Mucosa of rectum (tissue), 2 donors: ENCODE data around the gene SLAMF7.

Experiments
- H3K27ac ChIP-seq, 2 donors: one replicate each; pipeline ENCODE4 v1.7.0; 2013; ENCODE audit warnings: inconsistent platforms in 2 of 2, low read depth in 2 of 2, low read length in 2 of 2
- H3K27me3 ChIP-seq, 2 donors: one replicate each; pipeline ENCODE4 v1.7.0; 2013; ENCODE audit warnings: low read length in 2 of 2; ENCODE audit not compliant: control insufficient read depth in 2 of 2, insufficient read depth in 2 of 2
- H3K36me3 ChIP-seq, 2 donors: one replicate each; pipeline ENCODE4 v1.7.0; 2013; ENCODE audit warnings: low read length in 2 of 2; ENCODE audit not compliant: control insufficient read depth in 2 of 2, insufficient read depth in 2 of 2
- H3K4me1 ChIP-seq, 2 donors: one replicate each; pipeline ENCODE4 v1.7.0; 2013; ENCODE audit warnings: low read length in 2 of 2, mild to moderate bottlenecking in 1 of 2; ENCODE audit not compliant: control insufficient read depth in 2 of 2, insufficient read depth in 2 of 2
- H3K4me3 ChIP-seq, 2 donors: one replicate each; pipeline ENCODE4 v1.7.0; 2013; ENCODE audit warnings: low read length in 2 of 2
- H3K9ac ChIP-seq, 2 donors: one replicate each; pipeline ENCODE4 v1.7.0; 2013; ENCODE audit warnings: low read length in 2 of 2, low read depth in 1 of 2, mild to moderate bottlenecking in 1 of 2
- H3K9me3 ChIP-seq, 2 donors: one replicate each; pipeline ENCODE4 v1.7.0; 2013; ENCODE audit warnings: low read length in 2 of 2; ENCODE audit not compliant: control insufficient read depth in 2 of 2
- donor health status: healthy.
- donor health status: Normal muscosa, but diverticular disease.

The SLAMF7 gene

DNA sequence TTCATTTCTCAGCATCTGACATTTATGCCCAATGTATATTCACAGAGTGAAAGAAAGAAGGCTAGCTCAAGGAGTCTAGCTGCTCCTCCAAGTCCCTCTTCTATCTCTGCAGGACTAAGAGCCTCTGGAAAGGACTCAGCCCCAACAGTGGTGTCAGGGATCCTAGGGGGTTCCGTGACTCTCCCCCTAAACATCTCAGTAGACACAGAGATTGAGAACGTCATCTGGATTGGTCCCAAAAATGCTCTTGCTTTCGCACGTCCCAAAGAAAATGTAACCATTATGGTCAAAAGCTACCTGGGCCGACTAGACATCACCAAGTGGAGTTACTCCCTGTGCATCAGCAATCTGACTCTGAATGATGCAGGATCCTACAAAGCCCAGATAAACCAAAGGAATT, 60.6 kb downstream of the SLAMF7 start:
- H3K9me3 ChIP-seq: no peaks in the 10 kb centered on the region
- no peak overlapping the region for H3K4me3 ChIP-seq
- no peaks in the 10 kb centered on the region for H3K36me3 ChIP-seq
- H3K27me3 ChIP-seq: no peaks in the 10 kb centered on the region
- no peak overlapping the region for H3K9ac ChIP-seq
- no peak overlapping the region for H3K27ac ChIP-seq
- H3K4me1 ChIP-seq: peaks cover 2% of the 10 kb centered on the region in 2 donors

DNA sequence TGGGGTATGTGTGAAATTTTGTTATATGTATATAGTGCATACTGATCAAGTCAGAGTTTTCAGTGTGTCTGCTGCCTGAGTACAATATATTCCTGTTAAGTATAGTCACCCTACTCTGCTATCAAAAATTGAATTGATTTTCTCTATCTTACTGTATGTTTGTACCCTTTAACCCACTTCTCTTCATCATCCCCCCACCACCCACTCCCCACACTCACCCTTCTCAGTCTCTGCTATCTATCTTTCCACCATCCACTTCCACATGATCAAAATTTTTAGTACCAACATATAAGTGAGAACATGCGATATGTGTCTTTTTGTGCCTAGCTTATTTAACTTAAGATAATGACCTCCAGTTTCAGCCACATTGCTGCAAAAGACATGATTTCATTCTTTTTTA, 61.1 kb downstream of the SLAMF7 start:
- peak overlapping the region in 1 of 2 donors; percentile 44 for H3K4me3 ChIP-seq
- H3K9ac ChIP-seq: no peak overlapping the region
- H3K27me3 ChIP-seq: no peaks in the 10 kb centered on the region
- peaks cover 2% of the 10 kb centered on the region in 2 donors for H3K4me1 ChIP-seq
- no peak overlapping the region for H3K27ac ChIP-seq
- no peaks in the 10 kb centered on the region for H3K9me3 ChIP-seq
- H3K36me3 ChIP-seq: no peaks in the 10 kb centered on the region

DNA sequence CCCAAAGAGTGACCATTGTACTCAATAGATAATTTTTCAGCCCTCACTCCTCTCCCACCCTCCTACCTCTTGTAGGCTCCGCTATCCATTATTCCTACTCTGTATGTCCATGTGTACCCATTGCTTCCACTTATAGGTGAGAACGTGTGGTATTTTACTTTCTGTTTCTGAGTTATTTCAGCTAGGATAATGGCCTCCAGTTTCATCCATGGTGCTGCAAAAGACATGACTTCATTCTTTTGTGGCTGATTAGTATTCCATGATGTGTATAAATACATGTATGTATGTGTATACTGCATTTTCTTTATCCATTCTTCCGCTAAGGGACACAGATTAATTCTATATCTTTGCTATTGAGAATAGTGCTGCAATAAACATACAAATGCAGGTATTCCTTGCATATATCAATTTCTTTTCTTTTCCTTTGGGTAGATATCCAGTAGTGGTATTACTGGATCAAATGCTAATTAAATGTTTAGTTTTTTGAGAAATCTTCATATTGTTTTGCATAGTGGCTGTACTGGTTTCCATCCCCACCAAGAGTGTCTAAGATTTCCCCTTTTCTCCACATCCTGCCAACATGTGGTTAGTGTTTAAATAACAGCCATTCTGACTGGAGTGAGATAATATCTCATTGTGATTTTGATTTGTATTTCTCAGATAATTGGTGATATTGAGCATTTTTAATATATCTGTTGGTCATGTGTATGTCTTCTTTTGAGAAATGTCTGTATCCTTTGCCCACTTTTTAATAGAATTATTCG, 61.8 kb downstream of the SLAMF7 start:
- Histone ChIP-seq H3K27me3 (no peaks in the 10 kb centered on the region), H3K9ac (no peak overlapping the region), H3K27ac (no peak overlapping the region), H3K4me3 (peak overlapping the region in 1 of 2 donors; percentile 44), H3K9me3 (no peaks in the 10 kb centered on the region), H3K36me3 (no peaks in the 10 kb centered on the region), H3K4me1 (no peaks in the 10 kb centered on the region)

DNA sequence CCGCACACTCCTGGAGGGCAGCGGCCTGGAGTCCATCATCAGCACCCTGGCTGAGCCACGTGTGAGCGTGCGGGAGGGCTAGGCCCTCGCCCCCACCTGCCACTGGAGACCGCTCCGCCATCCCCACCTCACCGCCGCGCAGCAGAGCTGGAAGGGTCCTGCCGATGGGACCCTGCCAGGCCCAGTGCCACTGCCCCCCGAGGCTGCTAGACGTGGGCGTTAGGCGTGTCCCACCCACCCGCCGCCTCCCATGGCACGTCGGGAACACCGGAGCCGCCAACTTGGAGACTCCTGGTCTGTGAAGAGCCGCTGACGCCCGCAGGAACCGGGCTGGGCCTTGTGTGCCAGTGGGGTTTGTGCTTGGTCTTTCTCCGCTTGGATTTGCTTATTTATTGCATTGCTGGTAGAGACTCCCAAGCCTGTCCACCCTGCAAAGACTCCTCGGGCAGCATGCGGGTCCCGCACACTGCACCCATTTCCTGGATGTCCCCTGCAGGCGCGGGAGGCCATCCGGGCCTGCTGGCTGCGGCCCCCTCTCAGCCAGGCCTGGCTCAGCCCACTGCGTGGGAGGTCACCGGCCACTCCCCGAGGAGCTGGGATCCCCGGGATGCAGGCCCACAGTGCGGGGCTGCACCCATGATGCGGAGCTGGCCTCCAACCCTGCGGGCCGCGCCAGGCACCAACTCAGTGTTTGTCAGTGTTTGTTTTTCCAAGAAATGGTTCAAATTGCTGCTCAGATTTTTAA, 63.0 kb downstream of the SLAMF7 start:
- H3K27me3 ChIP-seq: no peaks in the 10 kb centered on the region
- H3K9ac ChIP-seq: no peak overlapping the region
- H3K4me3 ChIP-seq: no peak overlapping the region
- no peaks in the 10 kb centered on the region for H3K9me3 ChIP-seq
- H3K4me1 ChIP-seq: no peaks in the 10 kb centered on the region
- no peak overlapping the region for H3K27ac ChIP-seq
- H3K36me3 ChIP-seq: no peaks in the 10 kb centered on the region
